Measurements from ENCODE around the gene IL12RB1.

- no peak for TF ChIP-seq CTCF (IDR thresholded peaks at IDR 0.05)
- no peak for TF ChIP-seq POLR2A (IDR thresholded peaks at IDR 0.05)
These were observed at the start of gene IL12RB1 for GRCh38 chr19:18086590-18087138.

Measured in uterus (tissue), 2 donors.